ENCODE measurements around the gene MAP2K3. TPM values are rescaled to one million over a fixed set of nuclear protein-coding genes. Genes with fewer than 3 reads are reported as not detected.
"Not testable (repeated sequence)": the region's sequence is repeated elsewhere in the genome, so short reads cannot be mapped to it uniquely, and the experiment has no call there.

MAP2K3 gene
- total RNA-seq, 1 donor from 2014 or later = 3.5 TPM

DNA sequence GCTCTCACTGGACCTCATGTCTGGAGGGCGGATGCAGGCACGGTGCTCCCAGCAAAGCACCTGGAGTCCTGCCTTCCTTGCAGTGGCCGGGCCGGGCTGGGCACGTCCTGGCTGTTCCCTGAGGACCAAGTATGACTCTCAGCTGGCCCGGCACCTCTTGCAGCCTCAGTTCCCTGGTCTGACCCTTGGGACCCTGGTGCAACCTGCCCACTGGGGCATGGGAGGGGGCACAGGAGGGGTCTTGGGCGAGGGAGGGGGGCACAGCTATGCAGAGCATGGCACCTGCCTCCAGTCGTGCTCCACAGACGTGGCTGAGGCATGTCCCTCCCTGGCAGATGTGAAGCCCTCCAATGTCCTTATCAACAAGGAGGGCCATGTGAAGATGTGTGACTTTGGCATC lies 19.6 kb downstream of the MAP2K3 start:
- H3K9me3 Mint-ChIP-seq = peaks cover 28% of the 10 kb centered on the region
- H3K4me3 ChIP-seq = no peak overlapping the region
- H3K4me1 Mint-ChIP-seq = peaks cover 4% of the 10 kb centered on the region

DNA sequence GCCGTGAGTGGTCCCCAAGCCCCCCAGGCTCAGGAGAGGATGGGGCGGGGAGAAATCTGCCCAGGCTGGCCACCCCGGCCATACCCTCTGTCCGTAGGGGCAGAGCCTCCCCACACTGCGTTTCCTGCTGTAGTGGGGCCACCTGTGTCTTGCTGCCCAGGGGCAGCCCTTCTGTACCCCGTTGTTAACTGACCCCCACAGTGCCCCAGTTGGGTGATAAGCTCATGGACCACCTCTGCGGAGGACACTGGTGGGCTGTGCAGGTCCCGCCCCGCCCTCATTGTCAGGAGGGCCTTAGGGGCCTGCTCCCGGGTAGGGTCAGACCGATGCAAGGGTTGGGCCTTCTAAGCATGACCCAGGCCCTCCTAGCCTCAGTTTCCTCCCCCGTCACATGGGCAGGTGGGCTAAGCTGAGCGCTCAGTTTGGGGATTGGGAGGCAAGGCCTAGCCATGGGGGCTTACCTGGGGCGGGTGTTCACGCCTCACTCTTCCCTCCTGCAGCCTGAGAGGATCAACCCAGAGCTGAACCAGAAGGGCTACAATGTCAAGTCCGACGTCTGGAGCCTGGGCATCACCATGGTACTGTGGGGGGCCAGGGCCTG lies 20.1 kb downstream of the MAP2K3 start:
- H3K36me3 Mint-ChIP-seq = peaks cover 12% of the 10 kb centered on the region
- not testable (repeated sequence) for H4K20me1 ChIP-seq (ENCODE audit: low read depth); H3K79me2 ChIP-seq (ENCODE audit: low read depth); H3F3A ChIP-seq (ENCODE audit: low read depth); DNase-seq (ENCODE audit: low spot score); H3K4me1 ChIP-seq; H3K4me1 Mint-ChIP-seq; H3K4me3 Mint-ChIP-seq; H3K9ac ChIP-seq; H3K27ac Mint-ChIP-seq; H3K36me3 ChIP-seq; H2AFZ ChIP-seq (replicated peaks); H3K4me2 ChIP-seq; H3K27me3 ChIP-seq; H3K9me3 ChIP-seq (ENCODE audit: low read depth); H3K27ac ChIP-seq; H3K4me3 ChIP-seq
- peaks cover 13% of the 10 kb centered on the region for H3K27me3 Mint-ChIP-seq (ENCODE audit: insufficient read depth, low read depth)
- H3K9me3 Mint-ChIP-seq = peaks cover 29% of the 10 kb centered on the region

More for the DNA sequence above, 19.6 kb downstream of the MAP2K3 start:
- Histone ChIP-seq H3K9ac (no peak overlapping the region), H3K79me2 (ENCODE audit: low read depth) (no peaks in the 10 kb centered on the region), H2AFZ (replicated peaks) (no peak overlapping the region), H3K36me3 (no peaks in the 10 kb centered on the region), H4K20me1 (ENCODE audit: low read depth) (no peaks in the 10 kb centered on the region), H3K9me3 (ENCODE audit: low read depth) (no peaks in the 10 kb centered on the region), H3K27ac (no peak overlapping the region), H3F3A (ENCODE audit: low read depth) (no peaks in the 10 kb centered on the region), H3K4me1 (no peaks in the 10 kb centered on the region), H3K27me3 (no peaks in the 10 kb centered on the region), H3K4me2 (no peak overlapping the region)
- Mint-ChIP-seq H3K36me3 (peaks cover 11% of the 10 kb centered on the region), H3K27me3 (ENCODE audit: insufficient read depth, low read depth) (peaks cover 13% of the 10 kb centered on the region), H3K27ac (no peak overlapping the region), H3K4me3 (no peak overlapping the region)
- TF ChIP-seq, protein P1, sequence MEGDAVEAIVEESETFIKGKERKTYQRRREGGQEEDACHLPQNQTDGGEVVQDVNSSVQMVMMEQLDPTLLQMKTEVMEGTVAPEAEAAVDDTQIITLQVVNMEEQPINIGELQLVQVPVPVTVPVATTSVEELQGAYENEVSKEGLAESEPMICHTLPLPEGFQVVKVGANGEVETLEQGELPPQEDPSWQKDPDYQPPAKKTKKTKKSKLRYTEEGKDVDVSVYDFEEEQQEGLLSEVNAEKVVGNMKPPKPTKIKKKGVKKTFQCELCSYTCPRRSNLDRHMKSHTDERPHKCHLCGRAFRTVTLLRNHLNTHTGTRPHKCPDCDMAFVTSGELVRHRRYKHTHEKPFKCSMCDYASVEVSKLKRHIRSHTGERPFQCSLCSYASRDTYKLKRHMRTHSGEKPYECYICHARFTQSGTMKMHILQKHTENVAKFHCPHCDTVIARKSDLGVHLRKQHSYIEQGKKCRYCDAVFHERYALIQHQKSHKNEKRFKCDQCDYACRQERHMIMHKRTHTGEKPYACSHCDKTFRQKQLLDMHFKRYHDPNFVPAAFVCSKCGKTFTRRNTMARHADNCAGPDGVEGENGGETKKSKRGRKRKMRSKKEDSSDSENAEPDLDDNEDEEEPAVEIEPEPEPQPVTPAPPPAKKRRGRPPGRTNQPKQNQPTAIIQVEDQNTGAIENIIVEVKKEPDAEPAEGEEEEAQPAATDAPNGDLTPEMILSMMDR (IDR thresholded peaks at IDR 0.05) = no peak
- TF ChIP-seq EZH2phosphoT487 (IDR thresholded peaks at IDR 0.05) (no peak), EZH2 (IDR thresholded peaks at IDR 0.05) (no peak)
- DNase-seq (ENCODE audit: low spot score) = no peak

DNA sequence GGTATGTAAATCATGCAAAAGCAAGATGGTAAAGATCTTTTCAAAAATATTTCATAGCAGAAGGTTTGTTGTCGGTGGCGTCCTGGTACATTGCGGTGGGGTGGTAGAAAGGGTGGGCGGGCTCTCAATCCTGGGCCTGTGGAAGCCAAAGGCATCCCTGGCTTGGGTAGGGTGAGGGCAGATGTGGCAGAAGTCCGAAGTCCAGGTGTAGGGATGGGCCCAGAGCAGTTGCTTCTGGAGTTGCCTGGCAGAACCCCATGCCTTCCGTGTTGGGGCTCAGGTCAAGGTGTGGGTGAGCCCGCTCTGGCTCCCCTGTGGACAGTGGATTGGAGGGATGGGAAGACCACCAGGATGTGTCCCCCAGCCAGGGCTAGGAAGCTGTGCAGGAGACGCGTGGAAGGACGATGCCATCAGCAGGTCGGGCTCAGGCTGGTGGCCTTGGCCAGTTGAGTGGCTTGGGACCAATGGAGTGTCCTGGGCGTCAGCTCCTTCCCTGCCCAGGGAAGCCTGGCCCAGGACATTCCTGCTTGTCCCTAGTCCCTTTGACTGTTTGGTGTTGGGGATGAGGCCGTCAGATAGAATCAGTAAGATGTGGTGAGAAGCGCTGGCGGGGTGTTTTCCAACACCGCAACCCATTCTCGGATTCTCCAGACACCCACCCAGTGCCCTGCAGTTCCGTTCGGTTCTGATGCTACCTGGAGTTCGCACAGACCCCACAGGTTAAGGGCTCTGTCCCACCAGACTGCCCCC lies 21.1 kb downstream of the MAP2K3 start:
- not testable (repeated sequence) for H4K20me1 ChIP-seq (ENCODE audit: low read depth); H3K4me1 Mint-ChIP-seq; H3K27me3 Mint-ChIP-seq (ENCODE audit: insufficient read depth, low read depth); H3K27ac Mint-ChIP-seq; H3K27me3 ChIP-seq; H3K9me3 ChIP-seq (ENCODE audit: low read depth); H3K36me3 ChIP-seq; H2AFZ ChIP-seq (replicated peaks); H3K4me1 ChIP-seq; H3K4me3 ChIP-seq; H3K79me2 ChIP-seq (ENCODE audit: low read depth); H3K27ac ChIP-seq; H3F3A ChIP-seq (ENCODE audit: low read depth); DNase-seq (ENCODE audit: low spot score); H3K9ac ChIP-seq; H3K4me3 Mint-ChIP-seq; H3K4me2 ChIP-seq
- Mint-ChIP-seq H3K9me3 (peaks cover 24% of the 10 kb centered on the region), H3K36me3 (peaks cover 15% of the 10 kb centered on the region)

DNA sequence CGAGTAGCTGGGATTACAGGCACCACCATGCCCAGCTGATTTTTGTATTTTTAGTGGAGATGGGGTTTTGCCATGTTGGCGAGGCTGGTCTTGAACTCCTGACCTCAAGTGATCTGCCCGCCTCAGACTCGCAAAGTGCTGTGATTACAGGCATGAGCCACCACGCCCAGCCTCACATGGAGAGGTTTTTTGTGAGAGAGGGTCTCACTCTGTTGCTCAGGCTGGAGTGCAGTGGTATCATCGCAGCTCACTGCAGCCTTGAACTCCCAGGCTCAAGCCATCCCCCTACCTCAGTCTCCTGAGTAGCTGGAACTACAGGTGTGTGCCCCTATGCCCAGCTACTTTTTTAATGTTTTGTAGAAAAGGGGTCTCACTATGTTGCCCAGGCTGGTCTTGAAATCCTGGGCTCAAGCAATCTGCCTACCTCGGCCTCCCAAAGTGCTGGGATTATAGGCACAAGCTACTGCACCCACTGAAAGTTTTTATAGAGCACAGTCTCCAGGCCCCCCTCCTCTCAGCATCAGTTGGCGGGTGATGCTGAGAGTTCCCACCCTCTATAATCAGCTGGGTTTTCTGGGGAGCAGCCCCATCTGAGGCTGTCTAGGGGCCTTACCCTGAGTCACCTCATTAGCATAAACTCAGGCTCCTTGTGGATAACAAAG lies 22.2 kb downstream of the MAP2K3 start:
- H3K4me3 ChIP-seq; H3F3A ChIP-seq (ENCODE audit: low read depth); H3K4me1 ChIP-seq; H3K9me3 ChIP-seq (ENCODE audit: low read depth); H2AFZ ChIP-seq (replicated peaks); H3K9ac ChIP-seq; H3K36me3 ChIP-seq; H4K20me1 ChIP-seq (ENCODE audit: low read depth); H3K27me3 ChIP-seq; H3K4me1 Mint-ChIP-seq; H3K79me2 ChIP-seq (ENCODE audit: low read depth); H3K27me3 Mint-ChIP-seq (ENCODE audit: insufficient read depth, low read depth); H3K27ac ChIP-seq; DNase-seq (ENCODE audit: low spot score); H3K27ac Mint-ChIP-seq; H3K4me3 Mint-ChIP-seq; H3K4me2 ChIP-seq: not testable (repeated sequence)
- H3K36me3 Mint-ChIP-seq = peaks cover 11% of the 10 kb centered on the region
- H3K9me3 Mint-ChIP-seq = peaks cover 17% of the 10 kb centered on the region

DNA sequence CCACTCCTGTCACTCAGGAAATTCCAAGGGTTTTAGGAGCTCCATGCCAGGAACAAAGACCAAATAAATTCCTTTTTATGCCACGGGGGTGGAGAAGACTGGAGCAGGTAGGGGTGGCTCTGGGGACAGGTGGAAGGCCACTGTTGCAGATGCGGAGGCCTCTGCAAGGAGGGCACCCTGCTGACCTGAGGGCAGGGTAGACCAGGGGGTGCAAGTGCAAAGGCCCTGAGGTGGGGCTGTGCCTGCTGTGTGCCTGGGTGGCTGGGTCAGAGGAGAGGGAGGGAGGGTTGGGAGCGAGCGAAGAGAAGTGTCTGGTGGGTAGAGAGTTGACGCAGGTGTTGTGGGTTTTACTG lies 22.7 kb downstream of the MAP2K3 start:
- not testable (repeated sequence) for H3K4me1 Mint-ChIP-seq; H3K4me2 ChIP-seq; H3K4me1 ChIP-seq; H3F3A ChIP-seq (ENCODE audit: low read depth); DNase-seq (ENCODE audit: low spot score); H4K20me1 ChIP-seq (ENCODE audit: low read depth); H3K27me3 ChIP-seq; H3K4me3 Mint-ChIP-seq; H3K9ac ChIP-seq; H3K27me3 Mint-ChIP-seq (ENCODE audit: insufficient read depth, low read depth); H2AFZ ChIP-seq (replicated peaks); H3K9me3 ChIP-seq (ENCODE audit: low read depth); H3K27ac Mint-ChIP-seq; H3K36me3 ChIP-seq; H3K79me2 ChIP-seq (ENCODE audit: low read depth); H3K4me3 ChIP-seq; H3K27ac ChIP-seq
- Mint-ChIP-seq H3K9me3 (peaks cover 17% of the 10 kb centered on the region), H3K36me3 (peaks cover 11% of the 10 kb centered on the region)

DNA sequence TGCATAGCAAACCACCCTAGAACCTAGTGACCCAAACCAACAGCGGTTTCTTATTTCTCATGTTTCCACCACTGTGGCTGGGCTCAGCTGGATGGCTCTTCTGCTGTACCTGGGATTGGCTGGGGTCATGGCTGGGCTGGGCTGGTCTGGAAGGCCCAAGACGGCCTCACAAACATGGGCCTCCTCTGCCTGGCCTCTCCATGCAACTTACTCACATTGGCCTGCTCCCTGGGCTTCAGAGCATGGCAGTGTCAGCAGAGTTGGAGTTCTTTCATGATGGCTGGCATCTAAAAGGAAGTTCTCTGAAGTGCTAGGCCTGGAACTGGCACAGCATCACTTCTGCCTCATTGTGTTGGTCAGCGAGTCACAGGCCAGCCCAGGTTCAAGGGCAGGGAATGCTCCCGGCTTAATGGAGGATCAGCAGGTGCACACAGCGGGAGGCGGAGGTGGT lies 24.4 kb downstream of the MAP2K3 start:
- not testable (repeated sequence) for H3K4me2 ChIP-seq; H3K9ac ChIP-seq; H3K9me3 ChIP-seq (ENCODE audit: low read depth); H3K27ac Mint-ChIP-seq; DNase-seq (ENCODE audit: low spot score); H3K27ac ChIP-seq; H3K36me3 Mint-ChIP-seq; H4K20me1 ChIP-seq (ENCODE audit: low read depth); H3K4me1 ChIP-seq; H3K9me3 Mint-ChIP-seq; H3K4me3 Mint-ChIP-seq; H3K27me3 ChIP-seq; H3K79me2 ChIP-seq (ENCODE audit: low read depth); H3K36me3 ChIP-seq; H2AFZ ChIP-seq (replicated peaks); H3F3A ChIP-seq (ENCODE audit: low read depth); H3K4me1 Mint-ChIP-seq; H3K27me3 Mint-ChIP-seq (ENCODE audit: insufficient read depth, low read depth); H3K4me3 ChIP-seq
